Measurements from ENCODE around the gene ABCB10.
"Not testable (repeated sequence)": the region's sequence is repeated elsewhere in the genome, so short reads cannot be mapped to it uniquely, and the experiment has no call there.

DNA sequence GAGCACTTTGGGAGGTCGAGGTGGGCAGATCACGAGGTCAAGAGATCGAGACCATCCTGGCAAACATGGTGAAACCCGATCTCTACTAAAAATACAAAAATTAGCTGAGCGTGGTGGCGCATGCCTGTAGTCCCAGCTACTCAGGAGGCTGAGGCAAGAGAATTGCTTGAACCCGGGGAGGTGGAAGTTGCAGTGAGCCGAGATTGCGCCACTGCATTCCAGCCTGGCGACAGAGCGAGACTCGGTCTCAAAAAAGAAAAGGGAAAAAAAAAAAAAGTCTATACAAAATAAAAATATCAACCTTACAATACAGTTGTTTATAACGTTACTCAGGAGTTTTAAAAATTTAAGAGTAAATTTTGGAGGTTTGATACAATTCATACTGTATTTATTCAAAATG is 82.6 kb downstream of the ABCB10 start:
- TF ChIP-seq, protein P1, sequence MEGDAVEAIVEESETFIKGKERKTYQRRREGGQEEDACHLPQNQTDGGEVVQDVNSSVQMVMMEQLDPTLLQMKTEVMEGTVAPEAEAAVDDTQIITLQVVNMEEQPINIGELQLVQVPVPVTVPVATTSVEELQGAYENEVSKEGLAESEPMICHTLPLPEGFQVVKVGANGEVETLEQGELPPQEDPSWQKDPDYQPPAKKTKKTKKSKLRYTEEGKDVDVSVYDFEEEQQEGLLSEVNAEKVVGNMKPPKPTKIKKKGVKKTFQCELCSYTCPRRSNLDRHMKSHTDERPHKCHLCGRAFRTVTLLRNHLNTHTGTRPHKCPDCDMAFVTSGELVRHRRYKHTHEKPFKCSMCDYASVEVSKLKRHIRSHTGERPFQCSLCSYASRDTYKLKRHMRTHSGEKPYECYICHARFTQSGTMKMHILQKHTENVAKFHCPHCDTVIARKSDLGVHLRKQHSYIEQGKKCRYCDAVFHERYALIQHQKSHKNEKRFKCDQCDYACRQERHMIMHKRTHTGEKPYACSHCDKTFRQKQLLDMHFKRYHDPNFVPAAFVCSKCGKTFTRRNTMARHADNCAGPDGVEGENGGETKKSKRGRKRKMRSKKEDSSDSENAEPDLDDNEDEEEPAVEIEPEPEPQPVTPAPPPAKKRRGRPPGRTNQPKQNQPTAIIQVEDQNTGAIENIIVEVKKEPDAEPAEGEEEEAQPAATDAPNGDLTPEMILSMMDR (IDR thresholded peaks at IDR 0.05): not testable (repeated sequence)
- TF ChIP-seq PHF8 (IDR thresholded peaks at IDR 0.05; ENCODE audit: borderline replicate concordance, low read depth); POLR2A (IDR thresholded peaks at IDR 0.05; ENCODE audit: low read length): not testable (repeated sequence)
- TF ChIP-seq, protein P2, sequence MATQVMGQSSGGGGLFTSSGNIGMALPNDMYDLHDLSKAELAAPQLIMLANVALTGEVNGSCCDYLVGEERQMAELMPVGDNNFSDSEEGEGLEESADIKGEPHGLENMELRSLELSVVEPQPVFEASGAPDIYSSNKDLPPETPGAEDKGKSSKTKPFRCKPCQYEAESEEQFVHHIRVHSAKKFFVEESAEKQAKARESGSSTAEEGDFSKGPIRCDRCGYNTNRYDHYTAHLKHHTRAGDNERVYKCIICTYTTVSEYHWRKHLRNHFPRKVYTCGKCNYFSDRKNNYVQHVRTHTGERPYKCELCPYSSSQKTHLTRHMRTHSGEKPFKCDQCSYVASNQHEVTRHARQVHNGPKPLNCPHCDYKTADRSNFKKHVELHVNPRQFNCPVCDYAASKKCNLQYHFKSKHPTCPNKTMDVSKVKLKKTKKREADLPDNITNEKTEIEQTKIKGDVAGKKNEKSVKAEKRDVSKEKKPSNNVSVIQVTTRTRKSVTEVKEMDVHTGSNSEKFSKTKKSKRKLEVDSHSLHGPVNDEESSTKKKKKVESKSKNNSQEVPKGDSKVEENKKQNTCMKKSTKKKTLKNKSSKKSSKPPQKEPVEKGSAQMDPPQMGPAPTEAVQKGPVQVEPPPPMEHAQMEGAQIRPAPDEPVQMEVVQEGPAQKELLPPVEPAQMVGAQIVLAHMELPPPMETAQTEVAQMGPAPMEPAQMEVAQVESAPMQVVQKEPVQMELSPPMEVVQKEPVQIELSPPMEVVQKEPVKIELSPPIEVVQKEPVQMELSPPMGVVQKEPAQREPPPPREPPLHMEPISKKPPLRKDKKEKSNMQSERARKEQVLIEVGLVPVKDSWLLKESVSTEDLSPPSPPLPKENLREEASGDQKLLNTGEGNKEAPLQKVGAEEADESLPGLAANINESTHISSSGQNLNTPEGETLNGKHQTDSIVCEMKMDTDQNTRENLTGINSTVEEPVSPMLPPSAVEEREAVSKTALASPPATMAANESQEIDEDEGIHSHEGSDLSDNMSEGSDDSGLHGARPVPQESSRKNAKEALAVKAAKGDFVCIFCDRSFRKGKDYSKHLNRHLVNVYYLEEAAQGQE (IDR thresholded peaks at IDR 0.05): not testable (repeated sequence)

Measured in A549 (cell line).